ENCODE results near the gene TOR1A. TPM values are rescaled to one million over a fixed set of nuclear protein-coding genes. Genes with fewer than 3 reads are reported as not detected.

TOR1A gene
- total and polyA plus RNA-seq, 8 donors = 32.0 to 40.0 (median 36.3) TPM

- peak; percentile 100 for ATAC-seq
- DNase-seq = peak; percentile 56 to 79 (median 74)
Observed at GRCh38 chr9:129783516-129784361, 40.2 kb downstream of the TOR1A start.

GRCh38 chr9:129781981-129782380, 42.0 kb downstream of the TOR1A start:
- ATAC-seq = no peak
- no peak overlapping the region for H3K27ac ChIP-seq
- H3K27me3 ChIP-seq = peaks cover 0 to 4% of the 10 kb centered on the region in 2 donors
- H3K9me3 ChIP-seq = no peaks in the 10 kb centered on the region
- intact Hi-C loops (cut with DNase I) = loop anchor here in 1 of 2 donors (2.0 kb wide), 1 partner anchor 43 kb away; no protein-coding TSS in a partner anchor
- no peak for DNase-seq
- H3K36me3 ChIP-seq = no peaks in the 10 kb centered on the region
- H3K4me3 ChIP-seq = no peak overlapping the region
- TF ChIP-seq CTCF (IDR thresholded peaks at IDR 0.05) = no peak
- peaks cover 0 to 34% of the 10 kb centered on the region in 2 donors for H3K4me1 ChIP-seq

More at GRCh38 chr9:129783516-129784361, 40.2 kb downstream of the TOR1A start:
- no peaks in the 10 kb centered on the region for H3K9me3 ChIP-seq
- H3K27me3 ChIP-seq = peaks cover 0 to 22% of the 10 kb centered on the region in 2 donors
- no peaks in the 10 kb centered on the region for H3K36me3 ChIP-seq
- H3K4me3 ChIP-seq = no peak overlapping the region
- peak; percentile 86 to 95 for TF ChIP-seq CTCF (IDR thresholded peaks at IDR 0.05)
- intact Hi-C loops (cut with DNase I) = loop anchor here in 1 of 2 donors (2.0 kb wide), 1 partner anchor 45 kb away; no protein-coding TSS in a partner anchor
- peaks cover 0 to 17% of the 10 kb centered on the region in 2 donors for H3K4me1 ChIP-seq
- no peak overlapping the region for H3K27ac ChIP-seq

GRCh38 chr9:129781131-129781530, 42.8 kb downstream of the TOR1A start:
- ATAC-seq (no peak), DNase-seq (no peak)
- peaks cover 0 to 42% of the 10 kb centered on the region in 2 donors for H3K4me1 ChIP-seq
- TF ChIP-seq CTCF (IDR thresholded peaks at IDR 0.05) = no peak
- no peaks in the 10 kb centered on the region for H3K36me3 ChIP-seq
- no peaks in the 10 kb centered on the region for H3K27me3 ChIP-seq
- H3K4me3 ChIP-seq = no peak overlapping the region
- H3K27ac ChIP-seq = no peak overlapping the region
- intact Hi-C loops (cut with DNase I) = no loop called here
- no peaks in the 10 kb centered on the region for H3K9me3 ChIP-seq

GRCh38 chr9:129779560-129780190, 44.3 kb downstream of the TOR1A start:
- intact Hi-C loops (cut with DNase I) = no loop called here
- Histone ChIP-seq H3K9me3 (no peaks in the 10 kb centered on the region), H3K27ac (no peak overlapping the region), H3K4me3 (no peak overlapping the region), H3K27me3 (no peaks in the 10 kb centered on the region), H3K36me3 (no peaks in the 10 kb centered on the region), H3K4me1 (peaks cover 0 to 51% of the 10 kb centered on the region in 2 donors)
- no peak for TF ChIP-seq CTCF (IDR thresholded peaks at IDR 0.05)
- ATAC-seq (no peak), DNase-seq (no peak)

- TF ChIP-seq CTCF (IDR thresholded peaks at IDR 0.05) = no peak
- H3K9me3 ChIP-seq = no peaks in the 10 kb centered on the region
- no peak overlapping the region for H3K27ac ChIP-seq
- H3K4me3 ChIP-seq = no peak overlapping the region
- peaks cover 0 to 61% of the 10 kb centered on the region in 2 donors for H3K4me1 ChIP-seq
- H3K27me3 ChIP-seq = no peaks in the 10 kb centered on the region
- intact Hi-C loops (cut with DNase I) = no loop called here
- DNase-seq = no peak
- H3K36me3 ChIP-seq = no peaks in the 10 kb centered on the region
- no peak for ATAC-seq
Observed at GRCh38 chr9:129778469-129778868, 45.5 kb downstream of the TOR1A start.
